Common myeloid progenitor, CD34-positive (primary cell): Measurements from ENCODE around the gene CFAP70.

Source experiments
- CTCF ChIA-PET: fragments of 350-600 bp; sonication (Branson Sonifier 250); formaldehyde crosslinking; loops from one replicate; lab custom pipeline; 2021; ENCODE audit warnings: antibody characterized with exemption; lab: Charles Lee
- POLR2A ChIA-PET: fragments of 350-600 bp; sonication (Branson Sonifier 250); formaldehyde crosslinking; loops from one replicate; lab custom pipeline; 2021; ENCODE audit warnings: antibody characterized with exemption; lab: Charles Lee
- DNase-seq, 3 donors: peaks; one replicate each; pipeline versions ENCODE4 v3.0.0 to v3.0.0-alpha.2; 2013
- H3K27ac ChIP-seq, 2 experiments: 1 replicate in 1 of 2; 2 replicates in 1 of 2; pipeline ENCODE4 v1.7.0; 2013; ENCODE audit warnings: inconsistent platforms in 2 of 2, low read length in 2 of 2, mild to moderate bottlenecking in 2 of 2, low read depth in 1 of 2, moderate library complexity in 1 of 2; ENCODE audit not compliant: severe bottlenecking in 2 of 2, insufficient read depth in 1 of 2, poor library complexity in 1 of 2
- H3K27me3 ChIP-seq, 5 experiments: replicated peaks in 2 of 5; 1 replicate in 3 of 5; 2 replicates in 2 of 5; pipeline versions ENCODE4 v1.6.1 to v1.7.0; 2013; ENCODE audit warnings: low read length in 4 of 5, mild to moderate bottlenecking in 2 of 5, moderate library complexity in 2 of 5, inconsistent platforms in 1 of 5; ENCODE audit not compliant: insufficient read depth in 5 of 5, control insufficient read depth in 4 of 5
- H3K36me3 ChIP-seq, 4 experiments: 1 replicate in 2 of 4; 2 replicates in 2 of 4; pipeline versions ENCODE4 v1.6.1 to v1.7.0; 2013; ENCODE audit warnings: low read length in 3 of 4, control low read depth in 1 of 4, mild to moderate bottlenecking in 1 of 4; ENCODE audit not compliant: control insufficient read depth in 4 of 4, insufficient read depth in 4 of 4
- H3K4me1 ChIP-seq, 4 experiments: 1 replicate in 3 of 4; 2 replicates in 1 of 4; pipeline versions ENCODE4 v1.6.1 to v1.7.1; 2013; ENCODE audit warnings: low read length in 3 of 4, mild to moderate bottlenecking in 3 of 4, control low read depth in 1 of 4, inconsistent platforms in 1 of 4, moderate library complexity in 1 of 4; ENCODE audit not compliant: control insufficient read depth in 4 of 4, insufficient read depth in 4 of 4; ENCODE audit errors: control extremely low read depth in 1 of 4
- H3K4me3 ChIP-seq, 7 experiments: 1 replicate in 4 of 7; 2 replicates in 3 of 7; pipeline versions ENCODE4 v1.5.1 to v1.7.0; 2013; ENCODE audit warnings: mild to moderate bottlenecking in 7 of 7, low read length in 6 of 7, moderate library complexity in 6 of 7, inconsistent platforms in 2 of 7, low read depth in 2 of 7, control low read depth in 1 of 7; ENCODE audit not compliant: insufficient read depth in 4 of 7, control insufficient read depth in 1 of 7; ENCODE audit errors: extremely low read depth in 1 of 7
- H3K9me3 ChIP-seq, 5 experiments: 1 replicate in 4 of 5; 2 replicates in 1 of 5; pipeline versions ENCODE4 v1.6.1 to v1.7.1; 2013; ENCODE audit warnings: low read length in 4 of 5, mild to moderate bottlenecking in 2 of 5, inconsistent platforms in 1 of 5, low read depth in 1 of 5, moderate library complexity in 1 of 5; ENCODE audit not compliant: control insufficient read depth in 4 of 5, insufficient read depth in 2 of 5; ENCODE audit errors: control extremely low read depth in 1 of 5
- WGBS: methylation state at CpG from one replicate; pipeline ENCODE4 v1.1.5; 2013; ENCODE audit not compliant: insufficient coverage; 5-methylcytosine and 5-hydroxymethylcytosine counted together

Gene CFAP70

GRCh38 chr10:73210395-73211105, 148.1 kb downstream of the CFAP70 start:
- POLR2A ChIA-PET, result no interaction called here
- H3K9me3 ChIP-seq, result peaks cover 0 to 4% (median 0%) of the 10 kb centered on the region in 5 experiments
- no peak for DNase-seq
- no peaks in the 10 kb centered on the region for H3K27me3 ChIP-seq
- 94% methylated on average over 2 of the region's 3 CpGs for WGBS
- H3K4me3 ChIP-seq, result no peak overlapping the region
- H3K4me1 ChIP-seq, result no peaks in the 10 kb centered on the region
- H3K27ac ChIP-seq, result no peak overlapping the region
- peaks cover 0 to 29% (median 9%) of the 10 kb centered on the region in 4 experiments for H3K36me3 ChIP-seq
- CTCF ChIA-PET, result interaction anchor here (1.2 kb wide), 1 partner anchor 9 kb away, joined by 3 read pairs; no protein-coding TSS in a partner anchor

- POLR2A ChIA-PET, result no interaction called here
- CTCF ChIA-PET, result interaction anchor here (1.2 kb wide), 1 partner anchor 13 kb away, joined by 3 read pairs; no protein-coding TSS in a partner anchor
- Histone ChIP-seq H3K36me3 (peaks cover 0 to 29% (median 9%) of the 10 kb centered on the region in 4 experiments), H3K27ac (no peak overlapping the region), H3K27me3 (no peaks in the 10 kb centered on the region), H3K4me1 (no peaks in the 10 kb centered on the region), H3K4me3 (no peak overlapping the region), H3K9me3 (peaks cover 0 to 4% (median 0%) of the 10 kb centered on the region in 5 experiments)
- WGBS, result 33% methylated on average over 1 of the region's 1 CpG
- DNase-seq, result no peak
Measured at GRCh38 chr10:73209705-73210104, 149.0 kb downstream of the CFAP70 start.

GRCh38 chr10:73207883-73208282, 150.8 kb downstream of the CFAP70 start:
- Histone ChIP-seq H3K36me3 (peaks cover 0 to 26% (median 6%) of the 10 kb centered on the region in 4 experiments), H3K27ac (no peak overlapping the region), H3K4me3 (no peak overlapping the region), H3K27me3 (no peaks in the 10 kb centered on the region), H3K4me1 (no peaks in the 10 kb centered on the region), H3K9me3 (peaks cover 0 to 4% (median 0%) of the 10 kb centered on the region in 5 experiments)
- CTCF ChIA-PET, result interaction anchor here (2.0 kb wide), 1 partner anchor 11 kb away, joined by 5 read pairs; no protein-coding TSS in a partner anchor
- DNase-seq, result no peak
- WGBS, result 100% methylated on average over 1 of the region's 2 CpGs
- POLR2A ChIA-PET, result no interaction called here

- POLR2A ChIA-PET, result no interaction called here
- CTCF ChIA-PET, result no interaction called here
- Histone ChIP-seq H3K9me3 (peaks cover 0 to 4% (median 0%) of the 10 kb centered on the region in 5 experiments), H3K27ac (no peak overlapping the region), H3K36me3 (peaks cover 0 to 26% (median 4%) of the 10 kb centered on the region in 4 experiments), H3K4me3 (no peak overlapping the region), H3K4me1 (no peaks in the 10 kb centered on the region), H3K27me3 (no peaks in the 10 kb centered on the region)
- no peak for DNase-seq
- 96% methylated on average over 5 of the region's 5 CpGs for WGBS
Measured at GRCh38 chr10:73206385-73206784, 152.3 kb downstream of the CFAP70 start.

GRCh38 chr10:73205890-73206289, 152.8 kb downstream of the CFAP70 start:
- Histone ChIP-seq H3K27ac (no peak overlapping the region), H3K36me3 (peaks cover 0 to 22% (median 5%) of the 10 kb centered on the region in 4 experiments), H3K9me3 (peaks cover 0 to 4% (median 0%) of the 10 kb centered on the region in 5 experiments), H3K4me1 (no peaks in the 10 kb centered on the region), H3K27me3 (no peaks in the 10 kb centered on the region), H3K4me3 (no peak overlapping the region)
- no peak for DNase-seq
- 100% methylated on average over 1 of the region's 1 CpG for WGBS
- CTCF ChIA-PET, result interaction anchor here (0.9 kb wide), 1 partner anchor 13 kb away, joined by 3 read pairs; no protein-coding TSS in a partner anchor
- POLR2A ChIA-PET, result no interaction called here

- H3K27ac ChIP-seq, result no peak overlapping the region
- POLR2A ChIA-PET, result no interaction called here
- H3K4me3 ChIP-seq, result no peak overlapping the region
- WGBS, result 100% methylated on average over 2 of the region's 3 CpGs
- peaks cover 0 to 15% (median 6%) of the 10 kb centered on the region in 4 experiments for H3K36me3 ChIP-seq
- CTCF ChIA-PET, result interaction anchor here (0.9 kb wide), 1 partner anchor 14 kb away, joined by 3 read pairs; no protein-coding TSS in a partner anchor
- H3K4me1 ChIP-seq, result no peaks in the 10 kb centered on the region
- no peaks in the 10 kb centered on the region for H3K27me3 ChIP-seq
- no peak for DNase-seq
- peaks cover 0 to 4% (median 0%) of the 10 kb centered on the region in 5 experiments for H3K9me3 ChIP-seq
Measured at GRCh38 chr10:73205081-73205480, 153.6 kb downstream of the CFAP70 start.
